OCI-LY7 (cell line): ENCODE measurements around the gene PPT1.

Experiments used
- EZH2phosphoT487 ChIP-seq: fragments of 200-600 bp; sonication (generic); IDR thresholded peaks from 2 replicates; pipeline ENCODE4 v1.6.1; 2018; ENCODE audit warnings: low read depth, borderline replicate concordance, mild to moderate bottlenecking, mixed run types, antibody characterized with exemption, low read length, moderate library complexity, mixed read lengths
- TF ChIP-seq, protein P1 (sequence below): fragments of 200-600 bp; sonication (generic); conservative IDR thresholded peaks from 2 replicates; pipeline ENCODE4 v1.5.1; 2014; ENCODE audit warnings: mild to moderate bottlenecking, antibody characterized with exemption, low read length, moderate library complexity, mixed read lengths

DNA sequence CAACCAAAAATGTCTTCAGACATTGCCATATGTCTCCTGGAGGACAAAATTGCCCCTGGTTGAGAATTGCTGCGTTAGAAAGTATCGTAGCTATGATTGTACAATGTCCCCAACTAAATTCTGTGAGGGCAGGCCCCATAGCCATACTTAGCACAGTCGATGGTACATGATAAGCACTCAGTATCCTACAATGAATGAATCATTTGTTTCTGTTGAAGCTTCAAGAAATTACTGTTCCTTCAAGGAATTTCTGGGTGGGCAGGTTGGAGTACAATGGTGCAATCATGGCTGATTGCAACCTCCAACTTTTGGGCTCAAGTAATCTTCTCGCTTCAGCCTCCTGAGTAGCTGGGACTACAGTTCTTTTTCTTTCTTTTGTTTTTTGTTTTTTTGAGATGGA is 51.9 kb downstream of the PPT1 start:
- TF ChIP-seq, protein P1, sequence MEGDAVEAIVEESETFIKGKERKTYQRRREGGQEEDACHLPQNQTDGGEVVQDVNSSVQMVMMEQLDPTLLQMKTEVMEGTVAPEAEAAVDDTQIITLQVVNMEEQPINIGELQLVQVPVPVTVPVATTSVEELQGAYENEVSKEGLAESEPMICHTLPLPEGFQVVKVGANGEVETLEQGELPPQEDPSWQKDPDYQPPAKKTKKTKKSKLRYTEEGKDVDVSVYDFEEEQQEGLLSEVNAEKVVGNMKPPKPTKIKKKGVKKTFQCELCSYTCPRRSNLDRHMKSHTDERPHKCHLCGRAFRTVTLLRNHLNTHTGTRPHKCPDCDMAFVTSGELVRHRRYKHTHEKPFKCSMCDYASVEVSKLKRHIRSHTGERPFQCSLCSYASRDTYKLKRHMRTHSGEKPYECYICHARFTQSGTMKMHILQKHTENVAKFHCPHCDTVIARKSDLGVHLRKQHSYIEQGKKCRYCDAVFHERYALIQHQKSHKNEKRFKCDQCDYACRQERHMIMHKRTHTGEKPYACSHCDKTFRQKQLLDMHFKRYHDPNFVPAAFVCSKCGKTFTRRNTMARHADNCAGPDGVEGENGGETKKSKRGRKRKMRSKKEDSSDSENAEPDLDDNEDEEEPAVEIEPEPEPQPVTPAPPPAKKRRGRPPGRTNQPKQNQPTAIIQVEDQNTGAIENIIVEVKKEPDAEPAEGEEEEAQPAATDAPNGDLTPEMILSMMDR, result no peak
- no peak for TF ChIP-seq EZH2phosphoT487
